Measurements from ENCODE around the gene CTRL.
"Not testable (repeated sequence)": the region's sequence is repeated elsewhere in the genome, so short reads cannot be mapped to it uniquely, and the experiment has no call there.

- TF ChIP-seq CTCF, POLR2A (IDR thresholded peaks at IDR 0.05): not testable (repeated sequence)
Observed at GRCh38 chr16:67915496-67915769, 16.2 kb downstream of the CTRL start.

Measured in adrenal gland (tissue), 5 donors.